HEK293 (cell line): ENCODE data around the gene MCM7.
A peak's percentile ranks its signal among the peaks of the same experiment; 100 is the strongest.

Source experiments
- CTCF ChIA-PET: fragments of 350-600 bp; formaldehyde crosslinking; extraction: SDS; loops from one replicate; lab custom pipeline; 2021; ENCODE audit warnings: antibody characterized with exemption; lab: Yijun Ruan, JAX
- POLR2A ChIA-PET: fragments of 300-600 bp; formaldehyde crosslinking; extraction: SDS; loops from one replicate; lab custom pipeline; 2020; ENCODE audit warnings: antibody characterized with exemption, inconsistent platforms; lab: Yijun Ruan, JAX
- H3K27ac ChIP-seq: fragments of 200-500 bp; sonication (Bioruptor generic); 2 replicates; pipeline ENCODE4 v1.5.1; 2014; ENCODE audit warnings: low read depth, low read length, control low read depth, inconsistent platforms; ENCODE audit errors: extremely low read depth
- H3K36me3 ChIP-seq, 2 experiments: fragments of 200-500 bp in 1 of 2; sonication (Bioruptor generic) in 1 of 2; 1 replicate in 1 of 2; 2 replicates in 1 of 2; pipeline ENCODE4 v1.5.1; 2014 to 2017; ENCODE audit warnings: inconsistent platforms in 2 of 2, low read length in 2 of 2; ENCODE audit not compliant: control insufficient read depth in 2 of 2, insufficient read depth in 1 of 2
- H3K4me1 ChIP-seq: fragments of 200-500 bp; sonication (Bioruptor generic); 2 replicates; pipeline ENCODE4 v1.5.1; 2014; ENCODE audit warnings: mild to moderate bottlenecking, low read length, inconsistent platforms; ENCODE audit not compliant: control insufficient read depth, insufficient read depth
- H3K4me3 ChIP-seq: 2 replicates; pipeline ENCODE4 v1.5.1; 2011; ENCODE audit warnings: low read depth, mild to moderate bottlenecking, control low read depth, low read length, moderate library complexity
- H3K9me3 ChIP-seq: fragments of 200-500 bp; sonication (Bioruptor generic); 2 replicates; pipeline ENCODE4 v1.5.1; 2014; ENCODE audit warnings: low read depth, low read length, inconsistent platforms; ENCODE audit not compliant: control insufficient read depth, insufficient read depth
- GLIS2 ChIP-seq: fragments of 450-650 bp; formaldehyde crosslinking; IDR thresholded peaks from 2 replicates; pipeline ENCODE4 v1.5.1; 2016; ENCODE audit warnings: missing biosample characterization, missing genetic modification characterization
- HOXC10 ChIP-seq: sonication (generic); formaldehyde crosslinking; IDR thresholded peaks from 2 replicates; pipeline ENCODE4 v1.8.1; 2023; ENCODE audit warnings: mild to moderate bottlenecking, missing genetic modification reagents
- IKZF3 ChIP-seq: fragments of 450-650 bp; IDR thresholded peaks from 2 replicates; pipeline ENCODE4 v1.5.0; 2018; ENCODE audit warnings: missing biosample characterization, mild to moderate bottlenecking, missing genetic modification characterization, moderate library complexity
- KLF1 ChIP-seq: fragments of 450-650 bp; formaldehyde crosslinking; IDR thresholded peaks from 2 replicates; pipeline ENCODE4 v1.5.1; 2016; ENCODE audit warnings: missing biosample characterization, missing genetic modification characterization
- MYNN ChIP-seq: fragments of 450-650 bp; formaldehyde crosslinking; IDR thresholded peaks from 2 replicates; pipeline ENCODE4 v1.5.1; 2016; ENCODE audit warnings: missing biosample characterization, missing genetic modification characterization, borderline replicate concordance
- REPIN1 ChIP-seq: fragments of 450-650 bp; formaldehyde crosslinking; IDR thresholded peaks from 2 replicates; pipeline ENCODE4 v1.5.1; 2017; ENCODE audit warnings: missing biosample characterization, missing genetic modification characterization, low read depth
- TRIM28 ChIP-seq: IDR thresholded peaks from 2 replicates; pipeline ENCODE4 v1.6.1; 2011; ENCODE audit warnings: low read length, control low read depth, borderline replicate concordance
- ZBTB20 ChIP-seq: fragments of 450-650 bp; formaldehyde crosslinking; IDR thresholded peaks from 2 replicates; pipeline ENCODE4 v1.5.1; 2016; ENCODE audit warnings: missing biosample characterization, missing genetic modification characterization
- ZEB2 ChIP-seq: fragments of 450-650 bp; formaldehyde crosslinking; IDR thresholded peaks from 2 replicates; pipeline ENCODE4 v1.5.1; 2016; ENCODE audit warnings: missing biosample characterization, missing genetic modification characterization
- ZFHX2 ChIP-seq: fragments of 450-650 bp; formaldehyde crosslinking; conservative IDR thresholded peaks from 2 replicates; pipeline ENCODE4 v1.5.1; 2016; ENCODE audit warnings: missing biosample characterization, missing genetic modification characterization
- ZNF121 ChIP-seq: fragments of 450-650 bp; formaldehyde crosslinking; IDR thresholded peaks from 2 replicates; pipeline ENCODE4 v1.5.1; 2016; ENCODE audit warnings: missing biosample characterization, missing genetic modification characterization
- ZNF133 ChIP-seq: fragments of 450-650 bp; formaldehyde crosslinking; IDR thresholded peaks from 2 replicates; pipeline ENCODE4 v1.5.1; 2016; ENCODE audit warnings: missing biosample characterization, missing genetic modification characterization
- ZNF146 ChIP-seq: fragments of 450-650 bp; formaldehyde crosslinking; IDR thresholded peaks from 2 replicates; pipeline ENCODE4 v1.5.1; 2016; ENCODE audit warnings: missing biosample characterization, missing genetic modification characterization
- ZNF157 ChIP-seq: fragments of 450-650 bp; formaldehyde crosslinking; IDR thresholded peaks from 2 replicates; pipeline ENCODE4 v1.5.1; 2016; ENCODE audit warnings: missing biosample characterization, missing genetic modification characterization
- ZNF16 ChIP-seq: fragments of 450-650 bp; formaldehyde crosslinking; IDR thresholded peaks from 2 replicates; pipeline ENCODE4 v1.5.1; 2016; ENCODE audit warnings: low read depth, missing biosample characterization, missing genetic modification characterization
- ZNF169 ChIP-seq: fragments of 450-650 bp; formaldehyde crosslinking; IDR thresholded peaks from 2 replicates; pipeline ENCODE4 v1.5.1; 2016; ENCODE audit warnings: missing biosample characterization, missing genetic modification characterization
- ZNF292 ChIP-seq: fragments of 450-650 bp; formaldehyde crosslinking; IDR thresholded peaks from 2 replicates; pipeline ENCODE4 v1.5.1; 2016; ENCODE audit warnings: low read depth, missing biosample characterization, missing genetic modification characterization, borderline replicate concordance
- ZNF362 ChIP-seq: fragments of 450-650 bp; formaldehyde crosslinking; IDR thresholded peaks from 2 replicates; pipeline ENCODE4 v1.5.1; 2016; ENCODE audit warnings: missing biosample characterization, missing genetic modification characterization
- ZNF394 ChIP-seq: fragments of 450-650 bp; formaldehyde crosslinking; IDR thresholded peaks from 2 replicates; pipeline ENCODE4 v1.5.1; 2016; ENCODE audit warnings: missing biosample characterization, missing genetic modification characterization, mild to moderate bottlenecking, moderate library complexity, borderline replicate concordance
- ZNF404 ChIP-seq: fragments of 450-650 bp; formaldehyde crosslinking; IDR thresholded peaks from 2 replicates; pipeline ENCODE4 v1.5.1; 2017; ENCODE audit warnings: missing biosample characterization, missing genetic modification characterization
- ZNF426 ChIP-seq: fragments of 450-650 bp; formaldehyde crosslinking; IDR thresholded peaks from 2 replicates; pipeline ENCODE4 v1.5.1; 2017; ENCODE audit warnings: missing biosample characterization, missing genetic modification characterization, mild to moderate bottlenecking, inconsistent platforms, moderate library complexity
- ZNF501 ChIP-seq: fragments of 450-650 bp; formaldehyde crosslinking; IDR thresholded peaks from 2 replicates; pipeline ENCODE4 v1.5.1; 2016; ENCODE audit warnings: missing biosample characterization, missing genetic modification characterization
- ZNF510 ChIP-seq: fragments of 450-650 bp; formaldehyde crosslinking; IDR thresholded peaks from 2 replicates; pipeline ENCODE4 v1.5.1; 2018; ENCODE audit warnings: mild to moderate bottlenecking, missing genetic modification characterization, missing biosample characterization; ENCODE audit not compliant: insufficient replicate concordance
- ZNF530 ChIP-seq: fragments of 450-650 bp; formaldehyde crosslinking; IDR thresholded peaks from 2 replicates; pipeline ENCODE4 v1.5.1; 2016; ENCODE audit warnings: low read depth, missing biosample characterization, missing genetic modification characterization
- ZSCAN16 ChIP-seq: fragments of 450-650 bp; formaldehyde crosslinking; IDR thresholded peaks from 2 replicates; pipeline ENCODE4 v1.5.1; 2016; ENCODE audit warnings: missing biosample characterization, missing genetic modification characterization
- TF ChIP-seq, protein P1 (sequence below): fragments of 450-650 bp; formaldehyde crosslinking; IDR thresholded peaks from 2 replicates; pipeline ENCODE4 v1.5.1; 2016; ENCODE audit warnings: missing biosample characterization, missing genetic modification characterization, borderline replicate concordance
- TF ChIP-seq, protein P2 (sequence below): fragments of 450-650 bp; formaldehyde crosslinking; IDR thresholded peaks from 2 replicates; pipeline ENCODE4 v1.5.1; 2016; ENCODE audit warnings: missing biosample characterization, missing genetic modification characterization
- TF ChIP-seq, protein P3 (sequence below): fragments of 450-650 bp; formaldehyde crosslinking; IDR thresholded peaks from 2 replicates; pipeline ENCODE4 v1.5.1; 2016; ENCODE audit warnings: missing biosample characterization, missing genetic modification characterization
- TF ChIP-seq, protein P4 (sequence below): fragments of 450-650 bp; formaldehyde crosslinking; IDR thresholded peaks from 2 replicates; pipeline ENCODE4 v1.5.1; 2017; ENCODE audit warnings: missing biosample characterization, missing genetic modification characterization

MCM7 gene

DNA sequence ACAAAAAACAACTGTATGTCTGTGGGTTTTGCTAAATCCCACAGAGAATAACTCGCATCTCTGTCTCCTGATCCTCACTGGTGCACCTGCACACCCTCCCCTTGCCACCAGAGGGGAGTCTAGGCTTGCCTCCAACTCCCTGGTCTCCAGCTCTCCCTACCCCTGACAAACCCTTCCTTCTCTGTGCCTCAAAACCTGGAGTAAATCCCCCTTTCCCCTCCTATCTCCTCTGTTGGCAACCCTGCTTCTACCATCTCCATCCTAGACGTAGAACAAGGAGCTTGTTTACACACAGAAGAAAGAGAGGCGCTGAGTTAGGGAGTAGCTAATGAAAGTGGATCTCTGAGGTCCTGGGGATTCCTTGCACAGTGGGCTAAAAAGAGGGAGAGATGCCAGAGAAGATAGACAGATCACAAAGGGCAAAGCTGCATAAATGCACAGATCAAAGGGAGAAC lies 31.5 kb upstream of the MCM7 start (continued):
- TF ChIP-seq, protein P1, sequence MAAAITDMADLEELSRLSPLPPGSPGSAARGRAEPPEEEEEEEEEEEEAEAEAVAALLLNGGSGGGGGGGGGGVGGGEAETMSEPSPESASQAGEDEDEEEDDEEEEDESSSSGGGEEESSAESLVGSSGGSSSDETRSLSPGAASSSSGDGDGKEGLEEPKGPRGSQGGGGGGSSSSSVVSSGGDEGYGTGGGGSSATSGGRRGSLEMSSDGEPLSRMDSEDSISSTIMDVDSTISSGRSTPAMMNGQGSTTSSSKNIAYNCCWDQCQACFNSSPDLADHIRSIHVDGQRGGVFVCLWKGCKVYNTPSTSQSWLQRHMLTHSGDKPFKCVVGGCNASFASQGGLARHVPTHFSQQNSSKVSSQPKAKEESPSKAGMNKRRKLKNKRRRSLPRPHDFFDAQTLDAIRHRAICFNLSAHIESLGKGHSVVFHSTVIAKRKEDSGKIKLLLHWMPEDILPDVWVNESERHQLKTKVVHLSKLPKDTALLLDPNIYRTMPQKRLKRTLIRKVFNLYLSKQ (tag by site-specific recombination) = no peak
- TF ChIP-seq ZSCAN16 (tag by site-specific recombination) (no peak), ZBTB20 (tag by site-specific recombination) (no peak), ZNF146 (tag by site-specific recombination) (no peak), ZNF16 (tag by site-specific recombination) (no peak), ZFHX2 (no peak), ZNF394 (tag by site-specific recombination) (0 out of 2 replicates have a peak, but pooled peaks have one; percentile 48), ZNF426 (no peak), REPIN1 (no peak), ZNF501 (tag by site-specific recombination) (peak; percentile 73), IKZF3 (peak; percentile 52), GLIS2 (tag by site-specific recombination) (no peak), ZNF530 (no peak), ZNF362 (tag by site-specific recombination) (no peak), ZNF121 (tag by site-specific recombination) (no peak), ZNF510 (tag by site-specific recombination) (no peak), ZNF292 (no peak), TRIM28 (no peak), ZNF404 (tag by site-specific recombination) (no peak), ZNF157 (tag by site-specific recombination) (no peak), MYNN (tag by site-specific recombination) (no peak)
- TF ChIP-seq, protein P2, sequence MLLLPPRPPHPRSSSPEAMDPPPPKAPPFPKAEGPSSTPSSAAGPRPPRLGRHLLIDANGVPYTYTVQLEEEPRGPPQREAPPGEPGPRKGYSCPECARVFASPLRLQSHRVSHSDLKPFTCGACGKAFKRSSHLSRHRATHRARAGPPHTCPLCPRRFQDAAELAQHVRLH (tag by site-specific recombination) = peak; percentile 84; the same call in 1 of the 2 replicates
- TF ChIP-seq, protein P3, sequence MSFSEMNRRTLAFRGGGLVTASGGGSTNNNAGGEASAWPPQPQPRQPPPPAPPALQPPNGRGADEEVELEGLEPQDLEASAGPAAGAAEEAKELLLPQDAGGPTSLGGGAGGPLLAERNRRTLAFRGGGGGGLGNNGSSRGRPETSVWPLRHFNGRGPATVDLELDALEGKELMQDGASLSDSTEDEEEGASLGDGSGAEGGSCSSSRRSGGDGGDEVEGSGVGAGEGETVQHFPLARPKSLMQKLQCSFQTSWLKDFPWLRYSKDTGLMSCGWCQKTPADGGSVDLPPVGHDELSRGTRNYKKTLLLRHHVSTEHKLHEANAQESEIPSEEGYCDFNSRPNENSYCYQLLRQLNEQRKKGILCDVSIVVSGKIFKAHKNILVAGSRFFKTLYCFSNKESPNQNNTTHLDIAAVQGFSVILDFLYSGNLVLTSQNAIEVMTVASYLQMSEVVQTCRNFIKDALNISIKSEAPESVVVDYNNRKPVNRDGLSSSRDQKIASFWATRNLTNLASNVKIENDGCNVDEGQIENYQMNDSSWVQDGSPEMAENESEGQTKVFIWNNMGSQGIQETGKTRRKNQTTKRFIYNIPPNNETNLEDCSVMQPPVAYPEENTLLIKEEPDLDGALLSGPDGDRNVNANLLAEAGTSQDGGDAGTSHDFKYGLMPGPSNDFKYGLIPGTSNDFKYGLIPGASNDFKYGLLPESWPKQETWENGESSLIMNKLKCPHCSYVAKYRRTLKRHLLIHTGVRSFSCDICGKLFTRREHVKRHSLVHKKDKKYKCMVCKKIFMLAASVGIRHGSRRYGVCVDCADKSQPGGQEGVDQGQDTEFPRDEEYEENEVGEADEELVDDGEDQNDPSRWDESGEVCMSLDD (tag by site-specific recombination) = no peak

GRCh38 chr7:100132126-100132525 lies 30.9 kb upstream of the MCM7 start:
- Histone ChIP-seq H3K4me3 (no peak overlapping the region), H3K27ac (no peak overlapping the region), H3K36me3 (no peaks in the 10 kb centered on the region), H3K4me1 (no peaks in the 10 kb centered on the region), H3K9me3 (no peaks in the 10 kb centered on the region)
- POLR2A ChIA-PET = interaction anchor here (0.9 to 1.3 kb wide), 3 partner anchors 17 to 297 kb away, joined by 3 to 7 read pairs (median 5); partner anchors contain the start of genes AP4M1, LAMTOR4, MCM7 and ZCWPW1
- CTCF ChIA-PET = interaction anchor here (0.6 to 8.7 kb wide), 31 partner anchors 8 to 1731 kb away, joined by 3 to 119 read pairs (median 5); partner anchors contain the start of genes AP4M1, GAL3ST4, GPC2 and MCM7
- TF ChIP-seq ZEB2 (tag by site-specific recombination) (no peak), ZNF133 (tag by site-specific recombination) (peak; percentile 60; the same call in 1 of the 2 replicates), HOXC10 (CRISPR knock-in tag) (no peak), ZNF169 (tag by site-specific recombination) (no peak), KLF1 (tag by site-specific recombination) (peak; percentile 26; the same call in 1 of the 2 replicates)
- TF ChIP-seq, protein P4, sequence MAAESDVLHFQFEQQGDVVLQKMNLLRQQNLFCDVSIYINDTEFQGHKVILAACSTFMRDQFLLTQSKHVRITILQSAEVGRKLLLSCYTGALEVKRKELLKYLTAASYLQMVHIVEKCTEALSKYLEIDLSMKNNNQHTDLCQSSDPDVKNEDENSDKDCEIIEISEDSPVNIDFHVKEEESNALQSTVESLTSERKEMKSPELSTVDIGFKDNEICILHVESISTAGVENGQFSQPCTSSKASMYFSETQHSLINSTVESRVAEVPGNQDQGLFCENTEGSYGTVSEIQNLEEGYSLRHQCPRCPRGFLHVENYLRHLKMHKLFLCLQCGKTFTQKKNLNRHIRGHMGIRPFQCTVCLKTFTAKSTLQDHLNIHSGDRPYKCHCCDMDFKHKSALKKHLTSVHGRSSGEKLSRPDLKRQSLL (tag by site-specific recombination) = no peak
